Measurements from ENCODE around the gene VAMP2.
"Not testable (repeated sequence)": the region's sequence is repeated elsewhere in the genome, so short reads cannot be mapped to it uniquely, and the experiment has no call there.

The VAMP2 gene

DNA sequence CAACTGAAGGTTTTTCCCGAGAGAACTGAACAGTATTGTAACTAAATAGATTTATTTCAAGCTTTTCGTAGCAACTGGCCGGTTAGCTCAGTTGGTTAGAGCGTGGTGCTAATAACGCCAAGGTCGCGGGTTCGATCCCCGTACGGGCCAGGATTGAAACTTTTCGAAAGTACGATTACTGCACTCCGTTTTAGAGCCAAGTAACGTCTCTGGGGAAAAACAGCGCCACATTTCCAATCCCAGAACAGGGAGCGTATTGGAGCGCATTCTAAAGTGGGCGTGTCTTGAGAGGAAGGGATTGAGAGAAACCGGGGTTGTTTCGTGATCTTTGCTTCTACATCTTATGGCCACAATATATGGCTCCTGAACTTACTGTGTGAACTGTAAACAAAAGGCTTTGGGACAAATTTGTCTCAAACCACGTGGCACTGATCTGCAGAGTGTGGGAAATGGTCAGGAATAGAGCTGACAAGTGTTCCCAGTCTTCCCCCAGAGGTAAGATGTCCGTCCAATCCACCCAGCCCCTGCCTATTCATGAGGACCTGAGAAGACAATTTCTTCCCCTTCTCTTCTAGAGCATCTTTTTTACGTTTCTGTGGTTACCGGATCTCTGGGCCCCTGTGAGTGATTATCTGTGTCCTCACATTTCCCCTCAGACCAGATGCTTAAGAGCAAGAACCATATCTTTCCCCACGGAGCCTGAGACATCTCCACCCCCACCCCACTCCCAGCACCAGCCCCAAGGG, 24.9 kb upstream of the VAMP2 start:
- peaks cover 22% of the 10 kb centered on the region for H3K4me1 ChIP-seq (ENCODE audit: insufficient read depth, low read length)
- no peak overlapping the region for H2AFZ ChIP-seq (ENCODE audit: low read depth, low read length)
- peak overlapping the region; percentile 68 for H3K4me3 ChIP-seq (ENCODE audit: low read length)
- H3K9me3 ChIP-seq (ENCODE audit: low read length) = no peaks in the 10 kb centered on the region
- H3K36me3 ChIP-seq (ENCODE audit: insufficient read depth, low read length) = no peaks in the 10 kb centered on the region
- no peaks in the 10 kb centered on the region for H3K27me3 ChIP-seq (ENCODE audit: insufficient read depth, low read length)

DNA sequence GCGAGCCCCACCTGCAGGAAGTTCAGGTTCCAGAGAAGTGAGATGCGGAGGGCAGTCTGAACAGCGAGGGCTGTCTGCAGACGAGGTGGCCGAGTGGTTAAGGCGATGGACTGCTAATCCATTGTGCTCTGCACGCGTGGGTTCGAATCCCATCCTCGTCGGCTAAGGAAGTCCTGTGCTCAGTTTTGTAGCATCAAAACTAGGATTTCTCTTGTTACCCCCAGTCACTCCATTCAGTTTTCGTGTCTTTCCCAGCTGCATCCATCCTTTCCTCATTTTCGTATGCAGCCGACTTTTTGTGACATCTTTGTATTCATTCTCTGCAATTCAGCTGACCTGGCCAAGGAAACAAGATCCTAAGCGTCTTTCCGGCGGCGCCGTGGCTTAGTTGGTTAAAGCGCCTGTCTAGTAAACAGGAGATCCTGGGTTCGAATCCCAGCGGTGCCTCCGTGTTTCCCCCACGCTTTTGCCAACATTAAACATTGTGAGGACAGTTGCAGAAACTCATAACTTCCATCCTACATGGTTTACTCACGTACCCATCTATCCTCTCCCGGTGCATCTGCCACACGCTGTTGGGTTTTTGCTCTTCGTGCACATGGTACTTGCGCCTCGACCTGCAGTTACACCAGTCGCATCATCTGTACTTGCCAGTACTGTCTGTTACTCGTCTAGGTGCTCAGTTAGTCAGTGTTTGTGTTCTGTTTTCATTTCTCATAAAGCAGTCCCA, 24.2 kb upstream of the VAMP2 start:
- no peaks in the 10 kb centered on the region for H3K27me3 ChIP-seq (ENCODE audit: insufficient read depth, low read length)

DNA sequence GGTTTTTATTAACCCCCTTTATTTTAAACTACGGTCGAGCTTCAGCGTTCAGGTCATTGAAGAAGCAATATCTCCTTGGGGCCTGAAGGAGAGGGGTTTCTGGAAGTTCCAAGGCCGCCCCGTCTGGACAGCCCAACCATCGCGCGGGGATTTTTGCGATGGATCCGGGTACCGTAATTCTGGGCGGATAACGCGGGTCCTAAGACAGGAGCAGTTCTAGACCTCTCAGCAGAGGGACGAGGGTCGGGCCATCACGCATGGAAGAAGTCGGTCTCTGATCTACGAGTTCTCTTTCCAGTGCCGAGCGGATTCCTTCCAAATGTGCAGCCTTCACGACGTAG, 23.7 kb upstream of the VAMP2 start:
- H3K9me3 ChIP-seq (ENCODE audit: low read length) = no peaks in the 10 kb centered on the region
- peaks cover 17% of the 10 kb centered on the region for H3K4me1 ChIP-seq (ENCODE audit: insufficient read depth, low read length)

More for the DNA sequence above, 24.2 kb upstream of the VAMP2 start:
- Histone ChIP-seq H3K9me3 (ENCODE audit: low read length) (no peaks in the 10 kb centered on the region), H3K4me1 (ENCODE audit: insufficient read depth, low read length) (peaks cover 17% of the 10 kb centered on the region), H2AFZ (ENCODE audit: low read depth, low read length) (peak overlapping the region; percentile 56), H3K36me3 (ENCODE audit: insufficient read depth, low read length) (no peaks in the 10 kb centered on the region), H3K4me3 (ENCODE audit: low read length) (peak overlapping the region; percentile 65)

DNA sequence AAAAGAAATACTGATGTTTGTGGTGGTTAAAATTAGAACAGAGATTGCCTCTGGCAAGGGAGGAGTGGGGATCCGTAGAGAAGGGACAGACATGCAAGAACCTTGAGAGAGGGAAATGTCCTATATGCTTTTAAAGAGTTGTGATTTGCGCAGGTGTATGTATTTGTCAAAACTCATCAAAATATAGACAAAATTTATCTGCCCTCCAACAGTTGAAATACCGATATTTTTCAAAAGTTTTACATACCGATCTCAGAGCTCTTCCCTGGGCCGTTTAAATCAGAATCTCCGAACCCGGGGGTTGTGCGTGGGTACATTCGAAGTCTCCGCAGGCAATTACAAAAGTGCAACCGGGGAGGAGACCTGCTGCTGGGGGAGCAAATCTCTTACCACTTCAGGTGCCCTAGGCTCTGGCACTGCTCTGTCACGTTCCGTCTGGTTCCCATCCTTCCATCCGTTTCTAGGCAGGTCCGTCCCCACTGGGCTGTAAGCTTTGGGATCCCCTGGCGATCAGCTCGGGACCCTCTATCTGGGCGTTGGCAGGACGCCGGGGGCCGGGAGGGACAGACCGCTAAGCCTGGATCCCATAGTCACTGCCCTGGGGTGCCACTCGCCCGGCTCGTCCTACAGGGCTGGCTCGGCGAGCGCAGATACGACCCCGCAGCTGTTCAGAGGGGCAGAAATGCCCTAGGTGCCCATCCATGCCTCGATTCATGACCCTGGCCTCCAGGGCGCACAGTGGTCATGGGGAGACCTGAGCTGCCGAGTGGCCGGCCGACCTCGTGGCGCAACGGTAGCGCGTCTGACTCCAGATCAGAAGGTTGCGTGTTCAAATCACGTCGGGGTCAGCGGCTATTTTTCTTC, 23.1 kb upstream of the VAMP2 start:
- Histone ChIP-seq H3K9me3 (ENCODE audit: low read length) (no peaks in the 10 kb centered on the region), H3K4me1 (ENCODE audit: insufficient read depth, low read length) (peaks cover 17% of the 10 kb centered on the region), H3K36me3 (ENCODE audit: insufficient read depth, low read length) (no peaks in the 10 kb centered on the region), H3K27me3 (ENCODE audit: insufficient read depth, low read length) (no peaks in the 10 kb centered on the region), H2AFZ (ENCODE audit: low read depth, low read length) (peak overlapping the region; percentile 56), H3K4me3 (ENCODE audit: low read length) (peak overlapping the region; percentile 65)

More for the DNA sequence above, 23.7 kb upstream of the VAMP2 start:
- no peaks in the 10 kb centered on the region for H3K36me3 ChIP-seq (ENCODE audit: insufficient read depth, low read length)
- peak overlapping the region; percentile 65 for H3K4me3 ChIP-seq (ENCODE audit: low read length)
- no peaks in the 10 kb centered on the region for H3K27me3 ChIP-seq (ENCODE audit: insufficient read depth, low read length)
- H2AFZ ChIP-seq (ENCODE audit: low read depth, low read length) = peak overlapping the region; percentile 56

DNA sequence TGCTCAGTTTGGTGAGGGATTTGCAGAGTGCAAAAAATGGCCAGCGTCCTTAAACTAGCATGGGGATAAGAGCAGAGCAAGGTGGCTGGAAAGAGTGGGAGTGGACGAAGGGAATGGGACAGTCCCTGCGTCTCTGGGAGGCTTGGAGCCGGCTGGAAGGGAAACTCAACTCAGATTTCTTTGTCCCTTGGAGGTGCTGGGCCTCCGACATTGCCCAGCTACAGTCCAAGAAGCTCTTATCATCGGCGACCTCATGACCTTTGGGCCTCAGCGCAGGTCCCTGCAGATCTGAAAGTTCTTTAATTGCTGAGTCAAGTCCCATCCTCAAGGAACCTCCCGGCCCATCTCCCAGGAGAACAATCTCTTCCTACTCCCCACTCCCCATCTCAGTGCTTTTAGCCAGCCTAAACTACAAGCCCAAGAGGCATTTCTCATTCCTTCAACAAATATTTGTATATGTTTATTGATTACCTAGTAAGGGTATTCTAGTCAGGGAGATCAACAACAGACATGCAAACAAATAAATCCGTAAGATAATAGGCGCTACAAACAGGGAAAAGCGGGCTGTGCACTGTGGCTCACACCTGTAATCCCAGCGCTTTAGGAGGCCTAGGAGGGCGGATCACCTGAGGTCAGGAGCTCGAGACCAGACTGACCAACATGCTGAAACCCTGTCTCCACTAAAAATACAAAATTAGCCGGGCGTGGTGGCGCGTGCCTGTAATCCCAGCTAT, 14.4 kb upstream of the VAMP2 start:
- peaks cover 23% of the 10 kb centered on the region for H3K4me1 ChIP-seq (ENCODE audit: insufficient read depth, low read length)
- H3K9me3 ChIP-seq (ENCODE audit: low read length) = no peaks in the 10 kb centered on the region
- H3K4me3 ChIP-seq (ENCODE audit: low read length) = peak overlapping the region; percentile 64
- no peaks in the 10 kb centered on the region for H3K27me3 ChIP-seq (ENCODE audit: insufficient read depth, low read length)
- H3K36me3 ChIP-seq (ENCODE audit: insufficient read depth, low read length) = no peaks in the 10 kb centered on the region
- peak overlapping the region; percentile 46 for H2AFZ ChIP-seq (ENCODE audit: low read depth, low read length)

DNA sequence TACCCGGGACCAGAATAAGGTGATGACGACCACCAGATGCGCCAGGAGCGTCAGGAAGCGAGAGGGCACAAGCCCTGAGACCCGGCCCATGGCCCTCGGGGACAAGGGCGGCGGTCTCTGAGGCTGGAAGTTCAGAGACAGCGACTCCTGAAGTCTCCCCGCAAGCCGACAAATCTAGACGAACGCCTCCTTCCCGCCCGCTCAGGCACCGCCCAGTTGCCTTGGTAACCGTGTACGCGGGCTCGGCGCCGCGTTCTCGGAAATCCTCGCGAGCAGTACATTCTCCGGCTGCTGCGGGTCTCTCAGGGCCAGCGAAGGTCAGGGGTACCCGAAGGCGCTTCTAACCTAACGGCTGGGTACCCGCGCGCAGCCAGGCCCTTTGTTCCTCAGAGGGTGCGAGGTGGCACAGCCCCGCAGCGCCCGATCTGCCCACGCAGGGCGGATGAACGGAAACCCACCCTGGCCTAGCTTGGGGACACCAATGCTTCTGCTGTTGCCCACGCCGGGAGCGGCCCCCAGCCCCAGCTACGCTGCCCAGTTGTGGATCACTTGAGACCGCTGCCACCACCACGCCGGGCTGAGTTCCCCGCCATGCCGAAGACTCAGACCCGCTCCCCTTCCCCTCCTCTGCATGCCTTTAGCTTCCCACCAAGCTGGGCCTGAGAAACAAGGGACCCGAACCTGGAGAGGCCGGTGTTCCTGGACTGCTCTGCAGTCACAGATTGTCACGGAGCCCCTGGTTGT, 13.6 kb upstream of the VAMP2 start, which contains the start of gene TMEM107:
TMEM107 (minus strand) TSS at position 184 of the 744 bp plus-strand sequence; CDS start at position 90, 94 bp downstream.
- Histone ChIP-seq H3K27me3 (ENCODE audit: insufficient read depth, low read length) (no peaks in the 10 kb centered on the region), H3K9me3 (ENCODE audit: low read length) (no peaks in the 10 kb centered on the region), H3K4me1 (ENCODE audit: insufficient read depth, low read length) (peaks cover 23% of the 10 kb centered on the region), H3K36me3 (ENCODE audit: insufficient read depth, low read length) (no peaks in the 10 kb centered on the region), H2AFZ (ENCODE audit: low read depth, low read length) (peak within 1 kb of the TSS; percentile 46), H3K4me3 (ENCODE audit: low read length) (peak within 1 kb of the TSS; percentile 64)

DNA sequence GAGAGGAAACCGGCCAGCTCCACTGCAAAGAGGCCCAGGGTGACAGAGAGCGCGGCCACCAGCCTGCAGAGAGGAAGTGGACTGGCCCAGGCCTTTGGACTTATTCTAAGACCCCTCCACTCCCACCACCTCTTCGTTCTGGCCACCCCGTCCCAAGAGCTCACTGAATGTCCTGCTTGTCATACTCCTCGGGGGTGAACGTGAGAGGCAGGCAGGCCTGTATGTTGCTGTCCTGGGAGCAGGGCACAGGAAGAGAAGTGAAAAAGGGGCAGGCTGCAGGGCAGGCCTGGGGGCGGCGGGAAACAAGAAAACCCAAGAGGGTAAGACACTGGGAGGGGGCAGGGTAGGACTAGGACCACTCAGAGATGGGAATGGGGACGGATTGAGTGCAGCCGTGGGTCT, 13.0 kb upstream of the VAMP2 start:
- H3K36me3 ChIP-seq (ENCODE audit: insufficient read depth, low read length) = no peaks in the 10 kb centered on the region
- no peaks in the 10 kb centered on the region for H3K27me3 ChIP-seq (ENCODE audit: insufficient read depth, low read length)
- H2AFZ ChIP-seq (ENCODE audit: low read depth, low read length) = peak overlapping the region; percentile 46
- H3K4me3 ChIP-seq (ENCODE audit: low read length) = peak overlapping the region; percentile 64
- H3K4me1 ChIP-seq (ENCODE audit: insufficient read depth, low read length) = peaks cover 23% of the 10 kb centered on the region
- no peaks in the 10 kb centered on the region for H3K9me3 ChIP-seq (ENCODE audit: low read length)

DNA sequence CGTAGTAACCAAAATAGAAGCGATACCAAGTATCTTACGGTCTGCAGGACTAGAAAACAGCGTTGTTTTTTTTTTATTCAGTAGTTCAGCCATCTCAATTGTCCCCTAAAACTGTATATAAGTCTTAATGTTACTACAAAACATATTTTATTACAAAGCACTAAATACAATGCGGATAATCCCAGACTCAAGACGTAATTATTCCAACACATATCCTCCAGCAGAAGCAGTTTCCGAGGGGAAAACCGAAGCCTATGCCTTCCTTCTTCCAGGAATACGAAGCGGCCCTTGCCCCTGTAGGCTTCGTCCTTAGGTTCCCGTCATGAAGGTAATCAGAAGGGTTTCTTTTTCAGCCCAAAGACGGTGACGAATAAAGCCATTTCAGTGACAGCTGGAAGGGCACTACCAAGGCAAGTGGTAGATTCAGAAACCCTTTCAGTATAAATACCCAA, 11.1 kb upstream of the VAMP2 start:
- Histone ChIP-seq H3K9me3 (ENCODE audit: low read length) (no peaks in the 10 kb centered on the region), H3K36me3 (ENCODE audit: insufficient read depth, low read length) (no peaks in the 10 kb centered on the region), H2AFZ (ENCODE audit: low read depth, low read length) (peak overlapping the region; percentile 72), H3K27me3 (ENCODE audit: insufficient read depth, low read length) (no peaks in the 10 kb centered on the region), H3K4me1 (ENCODE audit: insufficient read depth, low read length) (peaks cover 23% of the 10 kb centered on the region), H3K4me3 (ENCODE audit: low read length) (peak overlapping the region; percentile 60)

DNA sequence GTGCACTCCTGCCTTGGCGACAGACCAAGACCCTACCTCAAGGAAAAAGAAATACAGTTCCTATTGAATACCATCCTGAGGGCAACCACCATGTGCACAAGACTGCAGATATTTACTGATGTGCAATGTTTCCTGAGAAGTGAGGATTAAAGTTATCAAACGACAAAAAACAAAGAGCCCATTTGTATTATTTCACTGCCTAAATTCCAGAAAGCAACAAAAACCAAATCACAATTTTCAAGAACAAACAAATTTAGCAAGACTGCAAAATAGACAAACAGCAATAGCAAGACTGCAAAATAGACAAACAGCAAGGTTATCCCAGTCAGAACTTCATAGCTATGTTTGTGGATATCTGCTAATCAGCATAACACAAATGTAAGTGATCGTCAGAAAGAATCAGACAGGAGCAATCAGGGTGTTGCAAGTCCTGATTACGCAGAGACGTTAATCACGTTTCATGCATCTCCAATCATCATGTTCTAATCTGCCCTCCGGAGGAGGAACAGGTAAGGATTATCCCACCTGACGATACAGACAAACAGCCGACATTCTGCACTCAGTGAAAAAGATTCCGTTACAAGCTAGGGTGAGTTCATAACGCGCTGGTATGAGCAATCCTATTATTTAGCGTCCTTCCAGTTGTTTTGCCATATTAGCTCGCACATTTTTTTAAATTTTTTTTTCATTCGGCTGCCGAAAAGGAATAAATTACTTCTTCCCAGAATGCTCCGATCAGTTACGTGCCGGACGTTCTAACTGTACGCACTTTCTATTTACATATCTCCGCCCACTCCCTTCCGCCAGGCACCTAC, 10.5 kb upstream of the VAMP2 start:
- Histone ChIP-seq H3K27me3 (ENCODE audit: insufficient read depth, low read length) (no peaks in the 10 kb centered on the region), H3K4me3 (ENCODE audit: low read length) (peak overlapping the region; percentile 60), H3K4me1 (ENCODE audit: insufficient read depth, low read length) (peaks cover 23% of the 10 kb centered on the region), H2AFZ (ENCODE audit: low read depth, low read length) (peak overlapping the region; percentile 72), H3K36me3 (ENCODE audit: insufficient read depth, low read length) (no peaks in the 10 kb centered on the region), H3K9me3 (ENCODE audit: low read length) (no peaks in the 10 kb centered on the region)

DNA sequence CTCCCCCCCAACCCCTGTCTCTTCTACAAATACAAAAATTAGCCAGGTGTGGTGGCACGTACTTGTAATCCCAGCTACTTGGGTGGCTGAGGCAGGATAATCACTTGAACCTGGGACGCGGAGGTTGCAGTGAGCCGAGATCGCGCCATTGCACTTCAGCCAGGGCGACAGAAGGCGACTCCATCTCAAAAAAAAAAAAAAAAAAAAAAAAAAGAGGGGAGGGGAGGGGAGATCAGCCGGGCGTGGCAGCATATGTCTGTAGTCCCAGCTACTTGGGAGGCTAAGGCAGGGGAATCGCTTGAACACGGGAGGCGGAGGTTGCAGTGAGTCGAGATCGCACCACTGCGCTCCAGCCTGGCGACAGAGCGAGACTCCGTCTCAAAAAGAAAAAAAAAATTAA, 7.4 kb upstream of the VAMP2 start:
- H2AFZ ChIP-seq (ENCODE audit: low read depth, low read length); H3K4me3 ChIP-seq (ENCODE audit: low read length); H3K4me1 ChIP-seq (ENCODE audit: insufficient read depth, low read length); H3K27me3 ChIP-seq (ENCODE audit: insufficient read depth, low read length); H3K9me3 ChIP-seq (ENCODE audit: low read length); H3K36me3 ChIP-seq (ENCODE audit: insufficient read depth, low read length): not testable (repeated sequence)

DNA sequence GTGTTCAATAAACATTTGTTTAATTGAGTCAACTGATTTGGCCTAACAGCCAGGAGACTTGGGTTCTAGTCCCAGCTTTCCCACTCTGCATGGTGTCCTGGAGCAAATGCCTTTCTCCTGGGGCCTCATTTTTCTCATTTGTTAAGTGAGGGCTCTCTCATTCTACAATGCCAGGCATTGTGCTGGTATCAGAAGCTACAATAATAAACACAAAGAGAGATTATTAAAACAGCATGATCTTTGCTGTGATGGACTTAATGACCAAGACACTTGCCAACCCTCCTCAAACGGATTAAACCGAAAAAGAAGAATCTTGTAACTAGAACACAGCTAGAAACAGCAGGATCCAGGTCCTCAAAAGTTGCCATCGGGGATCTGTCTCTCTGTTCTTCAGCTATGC, 4.8 kb upstream of the VAMP2 start:
- no peaks in the 10 kb centered on the region for H3K36me3 ChIP-seq (ENCODE audit: insufficient read depth, low read length)
- peaks cover 17% of the 10 kb centered on the region for H3K4me1 ChIP-seq (ENCODE audit: insufficient read depth, low read length)
- H2AFZ ChIP-seq (ENCODE audit: low read depth, low read length) = no peak overlapping the region
- H3K27me3 ChIP-seq (ENCODE audit: insufficient read depth, low read length) = no peaks in the 10 kb centered on the region
- no peak overlapping the region for H3K4me3 ChIP-seq (ENCODE audit: low read length)
- no peaks in the 10 kb centered on the region for H3K9me3 ChIP-seq (ENCODE audit: low read length)
